Skin of body (tissue), 3 donors: ENCODE measurements around the gene ADGRE3. TPM values are rescaled to one million over a fixed set of nuclear protein-coding genes. Genes with fewer than 3 reads are reported as not detected.
A peak's percentile ranks its signal among the peaks of the same experiment; 100 is the strongest.
"Not testable (repeated sequence)": the region's sequence is repeated elsewhere in the genome, so short reads cannot be mapped to it uniquely, and the experiment has no call there.

Source experiments
- DNase-seq: peaks from one replicate; lab custom pipeline; 2025; lab: John Stamatoyannopoulos, UW
- small RNA-seq: library from RNA; depleted of rRNA; stranded (forward); fragments of <200 nt; gene quantifications from one replicate; pipeline ENCODE3, GENCODE V24; 2014; ENCODE audit warnings: low replicate concordance
- total RNA-seq: library from RNA; depleted of rRNA; stranded (reverse); fragments of >200 nt; gene quantifications from one replicate; pipeline ENCODE4 v1.2.3, GENCODE V29; 2014

Gene ADGRE3
- total RNA-seq, 1 donor from 2014 or later: 1.2 TPM

GRCh38 chr19:14603990-14604387, 70.7 kb downstream of the ADGRE3 start:
- DNase-seq: no peak

GRCh38 chr19:14599548-14600147, 75.0 kb downstream of the ADGRE3 start:
- DNase-seq: no peak

- DNase-seq: no peak
These were observed 79.1 kb downstream of the ADGRE3 start for GRCh38 chr19:14595558-14595957.

GRCh38 chr19:14589433-14589832, 85.2 kb downstream of the ADGRE3 start:
- DNase-seq: not testable (repeated sequence)

GRCh38 chr19:14585187-14585586, 89.5 kb downstream of the ADGRE3 start:
- not testable (repeated sequence) for DNase-seq

- DNase-seq: not testable (repeated sequence)
These were observed 90.3 kb downstream of the ADGRE3 start for GRCh38 chr19:14584372-14584771.

- no peak for DNase-seq
These were observed 91.7 kb downstream of the ADGRE3 start, which contains the start of gene CLEC17A for GRCh38 chr19:14582894-14583340. Gene CLEC17A, plus strand, starts transcription at chr19:14583084. Its CDS starts 77 bp downstream, at chr19:14583161.

- no peak for DNase-seq
These were observed 93.9 kb downstream of the ADGRE3 start for GRCh38 chr19:14580623-14581237.

- DNase-seq: no peak
These were observed 96.7 kb downstream of the ADGRE3 start for GRCh38 chr19:14577885-14578427.

GRCh38 chr19:14577264-14577663, 97.4 kb downstream of the ADGRE3 start:
- no peak for DNase-seq

GRCh38 chr19:14576363-14576762, 98.3 kb downstream of the ADGRE3 start:
- DNase-seq: no peak

- no peak for DNase-seq
These were observed 99.1 kb downstream of the ADGRE3 start for GRCh38 chr19:14575428-14575980.

- peak; percentile 86 for DNase-seq
These were observed 102.8 kb downstream of the ADGRE3 start, which contains the start of gene NDUFB7 for GRCh38 chr19:14571695-14572490. Gene NDUFB7, minus strand, starts transcription at chr19:14572066. Its CDS starts 66 bp downstream, at chr19:14572000.

GRCh38 chr19:14570864-14571527, 103.6 kb downstream of the ADGRE3 start:
- DNase-seq: no peak

Small RNA genes lying within 50 kb of the gene (small RNA-seq; reads per million reads assigned to genes)
- gene AC022149.2: not detected
- not detected for gene RN7SL842P

Other genes starting within 250 kb of the ADGRE3 start
- 32.3 TPM for gene PKN1, start 241.5 kb downstream of the ADGRE3 start, total RNA-seq
- gene PTGER1, start 199.5 kb downstream of the ADGRE3 start, total RNA-seq: not detected
- gene GIPC1, start 178.7 kb downstream of the ADGRE3 start, total RNA-seq: 57.7 TPM
- gene DNAJB1, start 156.4 kb downstream of the ADGRE3 start, total RNA-seq: 64.9 TPM
- gene TECR, start 145.2 kb downstream of the ADGRE3 start, total RNA-seq: 38.9 TPM
- gene NDUFB7, start 102.8 kb downstream of the ADGRE3 start, total RNA-seq: 152 TPM
- gene CLEC17A, start 91.8 kb downstream of the ADGRE3 start, total RNA-seq: 0.10 TPM
- gene ZNF333, start 15.2 kb upstream of the ADGRE3 start, total RNA-seq: 17.0 TPM
- 1.8 TPM for gene ADGRE2, start 103.7 kb upstream of the ADGRE3 start, total RNA-seq
- gene OR7A5, start 160.3 kb upstream of the ADGRE3 start, total RNA-seq: not detected
- 0.20 TPM for gene OR7C1, start 160.3 kb upstream of the ADGRE3 start, total RNA-seq
- not detected for gene OR7A10, start 174.1 kb upstream of the ADGRE3 start, total RNA-seq
- gene OR7A17, start 211.3 kb upstream of the ADGRE3 start, total RNA-seq: not detected